Heart left ventricle (tissue), 13 donors: Measurements from ENCODE around the gene SMG5.

Experiments used
- POLR2A ChIP-seq, 2 donors: fragments of 450-650 bp; IDR thresholded peaks; one replicate each; pipeline ENCODE4 v1.6.1; 2017; ENCODE audit warnings: antibody characterized with exemption in 2 of 2, mild to moderate bottlenecking in 2 of 2, moderate library complexity in 2 of 2
- TF ChIP-seq, protein P1 (sequence below), 12 donors: fragments of 200-600 bp; sonication (generic) in 4 of 12; IDR thresholded peaks; one replicate each; pipeline versions ENCODE4 v1.5.0 to v1.8.0; 2018 to 2022; ENCODE audit warnings: antibody characterized with exemption in 12 of 12, mild to moderate bottlenecking in 5 of 12
- donor health status: ischemic (EF 13 %, LVEDD 7.1; RV severe dilation, severe dysfunction).
- donor health status: DM: no; HTN: yes; CAD: no.
- donor health status: DM: no; HTN: no; CAD: no.
- donor health status: ischemic (EF 25% LVEDD 6.9; RV normal size, moderate dysfunction).
- donor health status: ischemic (EF 25% LVEDD 5.7; RV mildly dilated, moderate dysfunction).
- donor health status: ischemic (EF 35%, LVEDD 5.7; RV mildly dilated, moderate dysfunction).
- donor health status: nonischemic (EF 11% LVEDD 7.7; RV severe dilation, severe dysfunction).
- donor health status: DM: yes; HTN: yes; CAD: no.
- donor health status: PGD.
- donor health status: ischemic (EF 29% LVEDD 5.4; RV normal size, mild dysfunction).
- donor health status: nonischemic (EF 23%, LVEDD 6.1; RV moderate dilation, normal function).

GRCh38 chr1:156289857-156290256 lies 7.2 kb upstream of the SMG5 start:
- TF ChIP-seq, protein P1, sequence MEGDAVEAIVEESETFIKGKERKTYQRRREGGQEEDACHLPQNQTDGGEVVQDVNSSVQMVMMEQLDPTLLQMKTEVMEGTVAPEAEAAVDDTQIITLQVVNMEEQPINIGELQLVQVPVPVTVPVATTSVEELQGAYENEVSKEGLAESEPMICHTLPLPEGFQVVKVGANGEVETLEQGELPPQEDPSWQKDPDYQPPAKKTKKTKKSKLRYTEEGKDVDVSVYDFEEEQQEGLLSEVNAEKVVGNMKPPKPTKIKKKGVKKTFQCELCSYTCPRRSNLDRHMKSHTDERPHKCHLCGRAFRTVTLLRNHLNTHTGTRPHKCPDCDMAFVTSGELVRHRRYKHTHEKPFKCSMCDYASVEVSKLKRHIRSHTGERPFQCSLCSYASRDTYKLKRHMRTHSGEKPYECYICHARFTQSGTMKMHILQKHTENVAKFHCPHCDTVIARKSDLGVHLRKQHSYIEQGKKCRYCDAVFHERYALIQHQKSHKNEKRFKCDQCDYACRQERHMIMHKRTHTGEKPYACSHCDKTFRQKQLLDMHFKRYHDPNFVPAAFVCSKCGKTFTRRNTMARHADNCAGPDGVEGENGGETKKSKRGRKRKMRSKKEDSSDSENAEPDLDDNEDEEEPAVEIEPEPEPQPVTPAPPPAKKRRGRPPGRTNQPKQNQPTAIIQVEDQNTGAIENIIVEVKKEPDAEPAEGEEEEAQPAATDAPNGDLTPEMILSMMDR (IDR thresholded peaks at IDR 0.05): no peak
- no peak for TF ChIP-seq POLR2A (IDR thresholded peaks at IDR 0.05)
